Stimulated activated naive CD4-positive, alpha-beta T cell treated with Interleukin-2 at 50 U/mL for 16 hours (primary cell): ENCODE data around the gene STX5.
"Not testable (repeated sequence)": the region's sequence is repeated elsewhere in the genome, so short reads cannot be mapped to it uniquely, and the experiment has no call there.

Source experiments
- DNase-seq: peaks from one replicate; lab custom pipeline; 2025; lab: John Stamatoyannopoulos, UW

The STX5 gene

GRCh38 chr11:62830904-62831519 is 839 bp downstream of the STX5 start:
- DNase-seq, result no peak

- not testable (repeated sequence) for DNase-seq
Observed at GRCh38 chr11:62828130-62828529, 3.7 kb downstream of the STX5 start.

- DNase-seq, result no peak
Observed at GRCh38 chr11:62823677-62824076, 8.2 kb downstream of the STX5 start.

- DNase-seq, result no peak
Observed at GRCh38 chr11:62817129-62817528, 14.7 kb downstream of the STX5 start.

- no peak for DNase-seq
Observed at GRCh38 chr11:62816557-62816956, 15.3 kb downstream of the STX5 start.

- no peak for DNase-seq
Observed at GRCh38 chr11:62811659-62812058, 20.2 kb downstream of the STX5 start.

- no peak for DNase-seq
Observed at GRCh38 chr11:62810748-62811147, 21.1 kb downstream of the STX5 start.

GRCh38 chr11:62806611-62807121 is 25.2 kb downstream of the STX5 start:
- no peak for DNase-seq

GRCh38 chr11:62805961-62806441 is 25.9 kb downstream of the STX5 start:
- peak; percentile 43 for DNase-seq

- peak; percentile 91 for DNase-seq
Observed at GRCh38 chr11:62805076-62805892, 26.6 kb downstream of the STX5 start, which contains the start of gene NXF1. Gene NXF1 (minus strand): TSS chr11:62805440. CDS start chr11:62805356, 84 bp downstream.

GRCh38 chr11:62804310-62805075 is 27.4 kb downstream of the STX5 start:
- DNase-seq, result no peak

- DNase-seq, result no peak
Observed at GRCh38 chr11:62801071-62801470, 30.8 kb downstream of the STX5 start.

GRCh38 chr11:62799486-62799885 is 32.4 kb downstream of the STX5 start:
- no peak for DNase-seq

GRCh38 chr11:62796281-62796680 is 35.6 kb downstream of the STX5 start:
- DNase-seq, result no peak

- no peak for DNase-seq
Observed at GRCh38 chr11:62794201-62794775, 37.6 kb downstream of the STX5 start.

GRCh38 chr11:62792202-62792575 is 39.7 kb downstream of the STX5 start:
- DNase-seq, result no peak

GRCh38 chr11:62791501-62792201 is 40.2 kb downstream of the STX5 start, which contains the start of gene TMEM223:
Gene TMEM223 (minus strand): TSS chr11:62792006. CDS start chr11:62791994, 12 bp downstream.
- peak; percentile 90 for DNase-seq

GRCh38 chr11:62789576-62789975 is 42.3 kb downstream of the STX5 start:
- DNase-seq, result no peak

- DNase-seq, result no peak
Observed at GRCh38 chr11:62788991-62789390, 42.9 kb downstream of the STX5 start.

- peak; percentile 97 for DNase-seq
Observed at GRCh38 chr11:62787005-62787759, 44.7 kb downstream of the STX5 start, which contains the start of gene TMEM179B. Gene TMEM179B (plus strand): TSS chr11:62787402. CDS start chr11:62787432, 30 bp downstream.
